Measurements from ENCODE around the gene ABLIM3. TPM values are rescaled to one million over a fixed set of nuclear protein-coding genes. Genes with fewer than 3 reads are reported as not detected.

ABLIM3 gene
- total RNA-seq, 1 experiment from 2014 or later, result 12.9 TPM

DNA sequence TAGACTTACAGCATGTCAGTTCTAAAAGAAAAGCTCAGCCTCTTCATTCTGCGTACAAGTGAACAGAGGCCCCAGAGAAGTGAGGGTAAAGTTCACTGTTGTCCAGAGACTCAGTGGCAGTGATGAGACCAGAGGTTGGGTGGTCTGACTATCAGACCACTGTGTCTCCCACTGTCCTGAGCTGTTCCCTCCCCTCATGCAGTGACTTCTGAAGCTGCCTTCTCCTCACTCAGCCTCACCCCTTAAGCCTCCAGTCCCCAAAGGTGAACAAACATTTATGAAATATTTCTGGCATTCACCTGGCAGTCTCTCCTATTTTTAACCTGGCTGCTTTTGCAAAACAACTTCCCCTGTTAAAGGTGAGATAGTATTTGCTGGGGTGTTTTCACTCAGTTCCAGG, 54.7 kb downstream of the ABLIM3 start:
- no peaks in the 10 kb centered on the region for H3K27me3 ChIP-seq (ENCODE audit: control insufficient read depth, insufficient read depth, low read length)
- BruUV-seq (replicated peaks), result no TSS peak
- in situ Hi-C loops (cut with HindIII; ENCODE audit: low pct_unique_long_range_greater_than_20kb, low sequenced_read_pairs), result no loop called here
- H3K9me3 ChIP-seq (ENCODE audit: control insufficient read depth, insufficient read depth, low read depth, low read length), result no peaks in the 10 kb centered on the region
- ChIA-PET POLR2A (no interaction called here), CTCF (no interaction called here)
- TF ChIP-seq, protein P1, sequence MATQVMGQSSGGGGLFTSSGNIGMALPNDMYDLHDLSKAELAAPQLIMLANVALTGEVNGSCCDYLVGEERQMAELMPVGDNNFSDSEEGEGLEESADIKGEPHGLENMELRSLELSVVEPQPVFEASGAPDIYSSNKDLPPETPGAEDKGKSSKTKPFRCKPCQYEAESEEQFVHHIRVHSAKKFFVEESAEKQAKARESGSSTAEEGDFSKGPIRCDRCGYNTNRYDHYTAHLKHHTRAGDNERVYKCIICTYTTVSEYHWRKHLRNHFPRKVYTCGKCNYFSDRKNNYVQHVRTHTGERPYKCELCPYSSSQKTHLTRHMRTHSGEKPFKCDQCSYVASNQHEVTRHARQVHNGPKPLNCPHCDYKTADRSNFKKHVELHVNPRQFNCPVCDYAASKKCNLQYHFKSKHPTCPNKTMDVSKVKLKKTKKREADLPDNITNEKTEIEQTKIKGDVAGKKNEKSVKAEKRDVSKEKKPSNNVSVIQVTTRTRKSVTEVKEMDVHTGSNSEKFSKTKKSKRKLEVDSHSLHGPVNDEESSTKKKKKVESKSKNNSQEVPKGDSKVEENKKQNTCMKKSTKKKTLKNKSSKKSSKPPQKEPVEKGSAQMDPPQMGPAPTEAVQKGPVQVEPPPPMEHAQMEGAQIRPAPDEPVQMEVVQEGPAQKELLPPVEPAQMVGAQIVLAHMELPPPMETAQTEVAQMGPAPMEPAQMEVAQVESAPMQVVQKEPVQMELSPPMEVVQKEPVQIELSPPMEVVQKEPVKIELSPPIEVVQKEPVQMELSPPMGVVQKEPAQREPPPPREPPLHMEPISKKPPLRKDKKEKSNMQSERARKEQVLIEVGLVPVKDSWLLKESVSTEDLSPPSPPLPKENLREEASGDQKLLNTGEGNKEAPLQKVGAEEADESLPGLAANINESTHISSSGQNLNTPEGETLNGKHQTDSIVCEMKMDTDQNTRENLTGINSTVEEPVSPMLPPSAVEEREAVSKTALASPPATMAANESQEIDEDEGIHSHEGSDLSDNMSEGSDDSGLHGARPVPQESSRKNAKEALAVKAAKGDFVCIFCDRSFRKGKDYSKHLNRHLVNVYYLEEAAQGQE (IDR thresholded peaks at IDR 0.05; ENCODE audit: insufficient read depth in 1 of 2, low read depth in 2 of 2, low read length in 1 of 2), result no peak
- TF ChIP-seq TCF7L2 (IDR thresholded peaks at IDR 0.05; ENCODE audit: low read depth, low read length) (no peak), SIN3A (IDR thresholded peaks at IDR 0.05; ENCODE audit: borderline replicate concordance, insufficient read depth, low read depth, low read length) (no peak), CTCF (IDR thresholded peaks at IDR 0.05) (no peak), POLR2AphosphoS5 (IDR thresholded peaks at IDR 0.05; ENCODE audit: low read depth, low read length) (no peak)
- no peak for DNase-seq (ENCODE audit: low read depth, low spot score)
- no peaks in the 10 kb centered on the region for H3K36me3 ChIP-seq (ENCODE audit: control insufficient read depth, insufficient read depth, low read length)
- H3K4me1 ChIP-seq (ENCODE audit: control insufficient read depth, insufficient read depth, low read length), result no peaks in the 10 kb centered on the region
- intact Hi-C loops (cut with micrococcal nuclease; ENCODE audit: unreplicated experiment), result no loop called here
- ATAC-seq, result no peak
- no peak overlapping the region for H3K27ac ChIP-seq (ENCODE audit: low read length)
- no peak overlapping the region for H3K4me3 ChIP-seq (ENCODE audit: low read depth in 2 of 2, low read length in 2 of 2)

DNA sequence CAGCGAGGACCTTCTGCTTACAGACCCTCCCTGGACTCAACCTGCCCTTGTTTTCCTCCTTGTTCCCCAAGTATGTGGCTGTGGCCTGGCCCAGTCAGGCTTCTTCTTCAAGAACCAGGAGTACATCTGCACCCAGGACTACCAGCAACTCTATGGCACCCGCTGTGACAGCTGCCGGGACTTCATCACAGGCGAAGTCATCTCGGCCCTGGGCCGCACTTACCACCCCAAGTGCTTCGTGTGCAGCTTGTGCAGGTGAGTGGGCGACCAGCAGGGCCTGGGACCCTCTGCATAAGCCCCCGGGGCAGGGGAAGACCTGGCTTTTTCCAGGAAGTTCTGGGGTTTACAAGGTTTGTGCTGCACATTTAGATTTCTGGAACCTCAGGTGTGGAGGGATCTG, 56.9 kb downstream of the ABLIM3 start:
- in situ Hi-C loops (cut with HindIII; ENCODE audit: low pct_unique_long_range_greater_than_20kb, low sequenced_read_pairs) (no loop called here), intact Hi-C loops (cut with micrococcal nuclease; ENCODE audit: unreplicated experiment) (no loop called here)
- H3K4me3 ChIP-seq (ENCODE audit: low read depth in 2 of 2, low read length in 2 of 2), result no peak overlapping the region
- no peak for DNase-seq (ENCODE audit: low read depth, low spot score)
- ATAC-seq, result no peak
- H3K9me3 ChIP-seq (ENCODE audit: control insufficient read depth, insufficient read depth, low read depth, low read length), result no peaks in the 10 kb centered on the region
- no peak overlapping the region for H3K27ac ChIP-seq (ENCODE audit: low read length)
- peaks cover 2% of the 10 kb centered on the region; the same call in 1 of the 2 replicates for H3K36me3 ChIP-seq (ENCODE audit: control insufficient read depth, insufficient read depth, low read length)
- TF ChIP-seq, protein P1 (IDR thresholded peaks at IDR 0.05; ENCODE audit: insufficient read depth in 1 of 2, low read depth in 2 of 2, low read length in 1 of 2), result no peak
- no peak for TF ChIP-seq POLR2AphosphoS5 (IDR thresholded peaks at IDR 0.05; ENCODE audit: low read depth, low read length)
- TF ChIP-seq SIN3A (IDR thresholded peaks at IDR 0.05; ENCODE audit: borderline replicate concordance, insufficient read depth, low read depth, low read length), result no peak
- no peak for TF ChIP-seq TCF7L2 (IDR thresholded peaks at IDR 0.05; ENCODE audit: low read depth, low read length)
- no peak for TF ChIP-seq CTCF (IDR thresholded peaks at IDR 0.05)
- POLR2A ChIA-PET, result no interaction called here
- no TSS peak for BruUV-seq (replicated peaks)
- H3K4me1 ChIP-seq (ENCODE audit: control insufficient read depth, insufficient read depth, low read length), result no peaks in the 10 kb centered on the region
- H3K27me3 ChIP-seq (ENCODE audit: control insufficient read depth, insufficient read depth, low read length), result no peaks in the 10 kb centered on the region
- CTCF ChIA-PET, result no interaction called here

Data from Panc1 (cell line).